Stimulated activated CD4-positive, alpha-beta T cell treated with anti-CD3 and anti-CD28 coated beads, Interleukin-1b, Interleukin-23, amount 100 ng/mL, for 1 hour (primary cell): ENCODE data around the gene EVC.

ENCODE experiments used
- DNase-seq, 2 donors: peaks; one replicate each; pipeline ENCODE4 v3.0.0-alpha.2; 2020; ENCODE audit warnings: low read depth in 2 of 2

Gene EVC

GRCh38 chr4:5730993-5731990, 20.3 kb downstream of the EVC start:
- DNase-seq, result no peak

- DNase-seq, result no peak
Measured at GRCh38 chr4:5732158-5732557, 21.2 kb downstream of the EVC start.

- no peak for DNase-seq
Measured at GRCh38 chr4:5734853-5735252, 23.9 kb downstream of the EVC start.

- no peak for DNase-seq
Measured at GRCh38 chr4:5735463-5735862, 24.5 kb downstream of the EVC start.

GRCh38 chr4:5738061-5738460, 27.1 kb downstream of the EVC start:
- no peak for DNase-seq

GRCh38 chr4:5742388-5742787, 31.4 kb downstream of the EVC start:
- DNase-seq, result no peak

- DNase-seq, result no peak
Measured at GRCh38 chr4:5742968-5743367, 32.0 kb downstream of the EVC start.

- no peak for DNase-seq
Measured at GRCh38 chr4:5746250-5746649, 35.2 kb downstream of the EVC start.

- no peak for DNase-seq
Measured at GRCh38 chr4:5746829-5747737, 36.1 kb downstream of the EVC start.

GRCh38 chr4:5747738-5748375, 36.9 kb downstream of the EVC start:
- no peak for DNase-seq

- no peak for DNase-seq
Measured at GRCh38 chr4:5749568-5749967, 38.6 kb downstream of the EVC start.

GRCh38 chr4:5750052-5750945, 39.3 kb downstream of the EVC start:
- DNase-seq, result no peak

- no peak for DNase-seq
Measured at GRCh38 chr4:5750946-5751665, 40.1 kb downstream of the EVC start.

- no peak for DNase-seq
Measured at GRCh38 chr4:5751666-5752375, 40.8 kb downstream of the EVC start.

- no peak for DNase-seq
Measured at GRCh38 chr4:5752376-5753184, 41.6 kb downstream of the EVC start.

GRCh38 chr4:5753366-5753765, 42.4 kb downstream of the EVC start:
- no peak for DNase-seq

GRCh38 chr4:5753766-5754528, 42.9 kb downstream of the EVC start:
- DNase-seq, result no peak

- DNase-seq, result no peak
Measured at GRCh38 chr4:5754529-5754881, 43.5 kb downstream of the EVC start.
